IMR-90 (cell line): ENCODE measurements around the gene RCBTB2. TPM values are rescaled to one million over a fixed set of nuclear protein-coding genes. Genes with fewer than 3 reads are reported as not detected.

Experiments used
- ATAC-seq: fragments of 200-7000 bp; cut with Tn5 transposase; 2 replicates; pipeline ENCODE4 v1.9.1; 2020; ENCODE audit warnings: low read depth, mild to moderate bottlenecking, moderate library complexity
- BruUV-seq: library from RNA; stranded (reverse); fragments of 400-500 nt; replicated peaks from 2 replicates; lab custom pipeline; 2021; lab: Mats Ljungman, UMichigan
- CTCF ChIA-PET: fragments of 300-600 bp; formaldehyde crosslinking; extraction: SDS; loops from one replicate; lab custom pipeline; 2021; ENCODE audit warnings: antibody characterized with exemption; lab: Yijun Ruan, JAX
- POLR2A ChIA-PET: fragments of 300-600 bp; sonication (Branson Sonifier 250); formaldehyde crosslinking; loops from one replicate; lab custom pipeline; 2022; ENCODE audit warnings: antibody characterized with exemption; ENCODE audit not compliant: unreplicated experiment; lab: Charles Lee
- DNase-seq: peaks from one replicate; pipeline ENCODE4 v3.0.0; 2013
- H2AFZ ChIP-seq: replicated peaks from 2 replicates; pipeline ENCODE3; 2013; ENCODE audit warnings: low read length, mild to moderate bottlenecking; ENCODE audit not compliant: poor library complexity
- H2AK5ac ChIP-seq: 2 replicates; pipeline ENCODE4 v1.6.1; 2013; ENCODE audit warnings: low read depth, low read length, inconsistent platforms
- H2AK9ac ChIP-seq: replicated peaks from 2 replicates; pipeline ENCODE3; 2013; ENCODE audit warnings: mild to moderate bottlenecking, low read depth, low read length, moderate library complexity; ENCODE audit not compliant: poor library complexity
- H2BK120ac ChIP-seq: 2 replicates; pipeline ENCODE4 v1.6.1; 2013; ENCODE audit warnings: low read depth, low read length, inconsistent platforms
- H2BK15ac ChIP-seq: 3 replicates; pipeline ENCODE4 v1.6.1; 2013; ENCODE audit warnings: low read depth, low read length, inconsistent platforms
- H2BK20ac ChIP-seq: 2 replicates; pipeline ENCODE4 v1.6.1; 2013; ENCODE audit warnings: low read depth, mild to moderate bottlenecking, inconsistent platforms, low read length, moderate library complexity
- H2BK5ac ChIP-seq: 2 replicates; pipeline ENCODE4 v1.6.1; 2013; ENCODE audit warnings: mild to moderate bottlenecking, low read depth, low read length, inconsistent platforms; ENCODE audit not compliant: poor library complexity, severe bottlenecking
- H3K14ac ChIP-seq: replicated peaks from 2 replicates; pipeline ENCODE4 v1.6.1; 2013; ENCODE audit warnings: low read depth, low read length, inconsistent platforms
- H3K18ac ChIP-seq: 2 replicates; pipeline ENCODE4 v1.6.1; 2013; ENCODE audit warnings: low read depth, low read length, control low read depth
- H3K23ac ChIP-seq: 2 replicates; pipeline ENCODE4 v1.6.1; 2013; ENCODE audit warnings: low read depth, low read length, inconsistent platforms
- H3K27ac ChIP-seq: 2 replicates; pipeline ENCODE4 v1.5.1; 2013; ENCODE audit warnings: mild to moderate bottlenecking, control low read depth, low read length; ENCODE audit not compliant: insufficient read depth
- H3K27me3 ChIP-seq: 2 replicates; pipeline ENCODE4 v1.6.1; 2013; ENCODE audit warnings: low read length; ENCODE audit not compliant: control insufficient read depth, insufficient read depth
- H3K36me3 ChIP-seq: 2 replicates; pipeline ENCODE4 v1.6.1; 2013; ENCODE audit warnings: low read length, mixed read lengths; ENCODE audit not compliant: control insufficient read depth, insufficient read depth
- H3K4ac ChIP-seq: 2 replicates; pipeline ENCODE4 v1.6.1; 2013; ENCODE audit warnings: low read depth, low read length, inconsistent platforms
- H3K4me1 ChIP-seq: 2 replicates; pipeline ENCODE4 v1.6.1; 2013; ENCODE audit warnings: low read length, mixed read lengths; ENCODE audit not compliant: control insufficient read depth, insufficient read depth
- H3K4me2 ChIP-seq: 2 replicates; pipeline ENCODE4 v1.6.1; 2013; ENCODE audit warnings: low read depth, mild to moderate bottlenecking, control low read depth, low read length, moderate library complexity
- H3K4me3 ChIP-seq: 2 replicates; pipeline ENCODE4 v1.5.1; 2013; ENCODE audit warnings: low read depth, mild to moderate bottlenecking, control low read depth, low read length, moderate library complexity; ENCODE audit not compliant: insufficient read depth
- H3K56ac ChIP-seq: 2 replicates; pipeline ENCODE4 v1.6.1; 2013; ENCODE audit warnings: low read length, inconsistent platforms; ENCODE audit not compliant: insufficient read depth; ENCODE audit errors: extremely low read depth
- H3K79me1 ChIP-seq, 2 experiments: 2 replicates each; pipeline ENCODE4 v1.6.1; 2013; ENCODE audit warnings: low read length in 2 of 2, inconsistent platforms in 1 of 2, low read depth in 1 of 2
- H3K9ac ChIP-seq: 2 replicates; pipeline ENCODE4 v1.6.1; 2013; ENCODE audit warnings: low read depth, low read length, control low read depth
- H3K9me1 ChIP-seq: 2 replicates; pipeline ENCODE4 v1.6.1; 2013; ENCODE audit warnings: low read length, inconsistent platforms; ENCODE audit not compliant: insufficient read depth
- H3K9me3 ChIP-seq: 2 replicates; pipeline ENCODE4 v1.6.1; 2013; ENCODE audit warnings: low read length; ENCODE audit not compliant: control insufficient read depth, insufficient read depth
- H4K20me1 ChIP-seq: 2 replicates; pipeline ENCODE4 v1.6.1; 2013; ENCODE audit warnings: low read length, inconsistent platforms; ENCODE audit not compliant: insufficient read depth
- H4K5ac ChIP-seq: 2 replicates; pipeline ENCODE4 v1.6.1; 2013; ENCODE audit warnings: mild to moderate bottlenecking, low read depth, low read length, control low read depth
- H4K8ac ChIP-seq, 2 experiments: 2 replicates each; pipeline ENCODE4 v1.6.1; 2013; ENCODE audit warnings: low read depth in 2 of 2, low read length in 2 of 2, control low read depth in 1 of 2, inconsistent platforms in 1 of 2
- H4K91ac ChIP-seq: 2 replicates; pipeline ENCODE4 v1.6.1; 2013; ENCODE audit warnings: low read depth, low read length, inconsistent platforms; ENCODE audit not compliant: insufficient read depth
- BHLHE40 ChIP-seq: fragments of 150-350 bp; IDR thresholded peaks from 2 replicates; pipeline ENCODE4 v1.6.1; 2016; ENCODE audit warnings: mild to moderate bottlenecking, low read depth, low read length
- CEBPB ChIP-seq: IDR thresholded peaks from 2 replicates; pipeline ENCODE4 v1.6.1; 2012; ENCODE audit warnings: low read depth, low read length, improper control_type of control experiment
- CHD1 ChIP-seq: IDR thresholded peaks from 2 replicates; pipeline ENCODE4 v1.6.1; 2012; ENCODE audit warnings: low read depth, low read length, improper control_type of control experiment
- FOS ChIP-seq: fragments of 150-350 bp; IDR thresholded peaks from 2 replicates; pipeline ENCODE4 v1.6.1; 2016; ENCODE audit warnings: low read depth, low read length
- MAFK ChIP-seq: IDR thresholded peaks from 2 replicates; pipeline ENCODE4 v1.6.1; 2012; ENCODE audit warnings: low read depth, low read length, improper control_type of control experiment
- MAZ ChIP-seq: IDR thresholded peaks from 2 replicates; pipeline ENCODE4 v1.6.1; 2012; ENCODE audit warnings: low read depth, mild to moderate bottlenecking, low read length, improper control_type of control experiment, moderate library complexity, borderline replicate concordance
- MXI1 ChIP-seq: IDR thresholded peaks from 2 replicates; pipeline ENCODE4 v1.6.1; 2012; ENCODE audit warnings: low read depth, mild to moderate bottlenecking, low read length, moderate library complexity, borderline replicate concordance
- NFE2L2 ChIP-seq: fragments of 150-350 bp; IDR thresholded peaks from 2 replicates; pipeline ENCODE4 v1.6.1; 2016; ENCODE audit warnings: low read depth, mild to moderate bottlenecking, low read length
- POLR2A ChIP-seq: IDR thresholded peaks from 2 replicates; pipeline ENCODE4 v1.6.1; 2012; ENCODE audit warnings: mild to moderate bottlenecking, low read depth, low read length
- RAD21 ChIP-seq: IDR thresholded peaks from 2 replicates; pipeline ENCODE4 v1.6.1; 2012; ENCODE audit warnings: low read length, improper control_type of control experiment
- RFX5 ChIP-seq: IDR thresholded peaks from 2 replicates; pipeline ENCODE4 v1.8.0; 2012; ENCODE audit warnings: low read depth, mild to moderate bottlenecking, low read length, moderate library complexity
- SMC3 ChIP-seq: fragments of 150-350 bp; IDR thresholded peaks from 2 replicates; pipeline ENCODE4 v1.6.1; 2016; ENCODE audit warnings: low read depth, mild to moderate bottlenecking, antibody characterized with exemption, low read length, moderate library complexity
- WGBS, 2 experiments: methylation state at CpG; one replicate each; pipeline versions ENCODE4 v1.1.5 to v1.1.7; 2013; ENCODE audit warnings: missing lambda C conversion rate in 2 of 2; ENCODE audit not compliant: insufficient read length in 1 of 2; ENCODE audit errors: extremely low coverage in 2 of 2; 5-methylcytosine and 5-hydroxymethylcytosine counted together
- dilution Hi-C: fragments of 300-500 bp; cut with HindIII; formaldehyde crosslinking; loops from one replicate; pipeline ENCODE4 v1.14.3; 2018; ENCODE audit warnings: low sequenced_read_pairs; ENCODE audit not compliant: unreplicated experiment
- in situ Hi-C: fragments of 300-500 bp; cut with MboI; formaldehyde crosslinking; loops from 3 replicates; pipeline ENCODE4 v1.14.3; 2019; ENCODE audit warnings: low sequenced_read_pairs, inconsistent platforms, mixed read lengths
- intact Hi-C: fragments of 100-400 bp; cut with micrococcal nuclease; formaldehyde crosslinking; loops from 2 replicates; pipeline ENCODE4 v1.10.0; 2022
- polyA plus RNA-seq, 3 experiments: library from polyadenylated mRNA; depleted of rRNA; stranded (reverse); fragments of >200 nt; gene quantifications; 2 replicates each; pipeline ENCODE4 v1.2.3, GENCODE V29; 2012; ENCODE audit warnings: low replicate concordance in 1 of 3
- total RNA-seq: library from RNA; depleted of rRNA; stranded (reverse); fragments of >200 nt; gene quantifications from 2 replicates; pipeline ENCODE4 v1.2.3, GENCODE V29; 2012
- TF ChIP-seq, protein P1 (sequence below): fragments of 150-350 bp; IDR thresholded peaks from 2 replicates; pipeline ENCODE4 v1.6.1; 2017; ENCODE audit warnings: mild to moderate bottlenecking, antibody characterized with exemption, low read length, low read depth
- TF ChIP-seq, protein P2 (sequence below): conservative IDR thresholded peaks from 2 replicates; pipeline ENCODE4 v1.5.1; 2012; ENCODE audit warnings: mild to moderate bottlenecking, low read depth, low read length, improper control_type of control experiment
- TF ChIP-seq, protein P3 (sequence below): fragments of 150-350 bp; IDR thresholded peaks from 2 replicates; pipeline ENCODE4 v1.6.1; 2016; ENCODE audit warnings: low read depth, mild to moderate bottlenecking, low read length, moderate library complexity, borderline replicate concordance

Gene RCBTB2
- total and polyA plus RNA-seq, 2 of the 4 experiments (the other 2 are of a cell fraction): 4.0 to 5.2 TPM

DNA sequence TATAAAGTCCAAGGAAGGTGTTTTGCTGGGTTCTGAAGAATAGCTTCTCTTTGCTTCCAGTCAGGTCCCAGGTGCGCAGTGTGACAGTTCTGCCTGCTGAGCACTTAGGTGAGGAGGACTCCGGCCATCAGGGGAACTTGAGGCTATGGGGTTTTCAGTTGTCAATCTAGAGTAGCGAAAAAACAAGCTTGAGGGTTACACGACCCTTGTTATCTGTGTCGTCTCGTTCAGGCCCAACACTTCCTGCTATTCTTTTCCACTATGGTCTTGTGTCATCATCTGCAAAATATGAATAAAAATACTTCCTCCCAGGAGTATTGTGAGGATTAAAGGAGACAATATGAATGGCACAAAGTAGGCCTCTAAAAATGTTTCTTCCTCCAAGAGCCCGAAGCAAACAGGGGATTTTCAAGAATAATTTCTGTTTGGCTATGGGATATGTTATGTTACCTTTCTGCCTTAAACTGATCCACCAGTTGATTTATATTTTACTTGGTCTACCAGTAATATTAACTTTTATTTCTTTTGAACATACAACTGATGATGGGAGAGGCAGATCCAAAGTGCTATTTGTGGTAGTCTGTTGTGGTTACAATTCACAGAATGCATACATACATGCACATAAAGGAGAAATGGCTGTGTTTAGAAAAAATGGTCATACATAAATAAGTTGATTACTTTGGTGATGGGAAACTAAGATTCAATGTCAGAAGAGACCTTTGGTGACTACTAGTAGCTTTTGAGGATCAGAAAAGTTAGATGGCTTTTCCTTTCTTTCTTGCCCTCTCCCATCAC is 40.5 kb upstream of the RCBTB2 start:
- H2BK15ac ChIP-seq: no peak overlapping the region
- POLR2A ChIA-PET: no interaction called here
- TF ChIP-seq, protein P1, sequence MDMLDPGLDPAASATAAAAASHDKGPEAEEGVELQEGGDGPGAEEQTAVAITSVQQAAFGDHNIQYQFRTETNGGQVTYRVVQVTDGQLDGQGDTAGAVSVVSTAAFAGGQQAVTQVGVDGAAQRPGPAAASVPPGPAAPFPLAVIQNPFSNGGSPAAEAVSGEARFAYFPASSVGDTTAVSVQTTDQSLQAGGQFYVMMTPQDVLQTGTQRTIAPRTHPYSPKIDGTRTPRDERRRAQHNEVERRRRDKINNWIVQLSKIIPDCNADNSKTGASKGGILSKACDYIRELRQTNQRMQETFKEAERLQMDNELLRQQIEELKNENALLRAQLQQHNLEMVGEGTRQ: no peak
- TF ChIP-seq NFE2L2 (no peak), FOS (no peak), RAD21 (no peak), CEBPB (no peak), MXI1 (no peak), SMC3 (no peak), POLR2A (no peak), RFX5 (no peak), BHLHE40 (no peak), MAZ (no peak), MAFK (no peak), CHD1 (no peak)
- TF ChIP-seq, protein P2, sequence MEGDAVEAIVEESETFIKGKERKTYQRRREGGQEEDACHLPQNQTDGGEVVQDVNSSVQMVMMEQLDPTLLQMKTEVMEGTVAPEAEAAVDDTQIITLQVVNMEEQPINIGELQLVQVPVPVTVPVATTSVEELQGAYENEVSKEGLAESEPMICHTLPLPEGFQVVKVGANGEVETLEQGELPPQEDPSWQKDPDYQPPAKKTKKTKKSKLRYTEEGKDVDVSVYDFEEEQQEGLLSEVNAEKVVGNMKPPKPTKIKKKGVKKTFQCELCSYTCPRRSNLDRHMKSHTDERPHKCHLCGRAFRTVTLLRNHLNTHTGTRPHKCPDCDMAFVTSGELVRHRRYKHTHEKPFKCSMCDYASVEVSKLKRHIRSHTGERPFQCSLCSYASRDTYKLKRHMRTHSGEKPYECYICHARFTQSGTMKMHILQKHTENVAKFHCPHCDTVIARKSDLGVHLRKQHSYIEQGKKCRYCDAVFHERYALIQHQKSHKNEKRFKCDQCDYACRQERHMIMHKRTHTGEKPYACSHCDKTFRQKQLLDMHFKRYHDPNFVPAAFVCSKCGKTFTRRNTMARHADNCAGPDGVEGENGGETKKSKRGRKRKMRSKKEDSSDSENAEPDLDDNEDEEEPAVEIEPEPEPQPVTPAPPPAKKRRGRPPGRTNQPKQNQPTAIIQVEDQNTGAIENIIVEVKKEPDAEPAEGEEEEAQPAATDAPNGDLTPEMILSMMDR: no peak
- TF ChIP-seq, protein P3, sequence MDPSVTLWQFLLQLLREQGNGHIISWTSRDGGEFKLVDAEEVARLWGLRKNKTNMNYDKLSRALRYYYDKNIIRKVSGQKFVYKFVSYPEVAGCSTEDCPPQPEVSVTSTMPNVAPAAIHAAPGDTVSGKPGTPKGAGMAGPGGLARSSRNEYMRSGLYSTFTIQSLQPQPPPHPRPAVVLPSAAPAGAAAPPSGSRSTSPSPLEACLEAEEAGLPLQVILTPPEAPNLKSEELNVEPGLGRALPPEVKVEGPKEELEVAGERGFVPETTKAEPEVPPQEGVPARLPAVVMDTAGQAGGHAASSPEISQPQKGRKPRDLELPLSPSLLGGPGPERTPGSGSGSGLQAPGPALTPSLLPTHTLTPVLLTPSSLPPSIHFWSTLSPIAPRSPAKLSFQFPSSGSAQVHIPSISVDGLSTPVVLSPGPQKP: no peak

More for the DNA sequence above, 40.5 kb upstream of the RCBTB2 start:
- ATAC-seq (no peak), DNase-seq (no peak)
- H2AK5ac ChIP-seq: no peak overlapping the region
- BruUV-seq: no TSS peak
- no peak overlapping the region for H3K4me2 ChIP-seq
- no peak overlapping the region for H4K91ac ChIP-seq
- no peak overlapping the region for H3K56ac ChIP-seq
- H2AK9ac ChIP-seq: no peak overlapping the region
- no peaks in the 10 kb centered on the region for H3K9me3 ChIP-seq
- H2BK20ac ChIP-seq: no peak overlapping the region
- no peak overlapping the region for H4K5ac ChIP-seq
- H3K27ac ChIP-seq: no peak overlapping the region
- no peak overlapping the region for H2BK120ac ChIP-seq
- no peak overlapping the region for H2AFZ ChIP-seq
- H3K4me3 ChIP-seq: no peak overlapping the region
- H3K23ac ChIP-seq: no peak overlapping the region
- no peaks in the 10 kb centered on the region for H4K20me1 ChIP-seq
- H3K9ac ChIP-seq: no peak overlapping the region
- H3K27me3 ChIP-seq: no peaks in the 10 kb centered on the region
- no peak overlapping the region for H3K18ac ChIP-seq
- H3K4me1 ChIP-seq: peaks cover 4% of the 10 kb centered on the region
- H3K36me3 ChIP-seq: no peaks in the 10 kb centered on the region
- H3K14ac ChIP-seq: no peak overlapping the region
- CTCF ChIA-PET: no interaction called here
- intact Hi-C loops (no loop called here), in situ Hi-C loops (loop anchor here (10.0 kb wide), 1 partner anchor 239 kb away; no protein-coding TSS in a partner anchor), dilution Hi-C loops (no loop called here)
- WGBS, 2 experiments: 92% methylated on average over 2 of the region's 7 CpGs; no CpG with 5 or more reads in 1 of the 2 experiments
- H3K9me1 ChIP-seq: 0 out of 2 replicates have a peak, but pooled peaks cover 2% of the 10 kb centered on the region
- H3K4ac ChIP-seq: no peak overlapping the region
- no peak overlapping the region for H2BK5ac ChIP-seq
- H3K79me1 ChIP-seq: no peaks in the 10 kb centered on the region
- no peak overlapping the region for H4K8ac ChIP-seq
